Loucy (cell line): ENCODE data around the gene MAP4K1.
A peak's percentile ranks its signal among the peaks of the same experiment; 100 is the strongest.

Experiments
- H2AFZ ChIP-seq: fragments of 200-600 bp; sonication (generic); 2 replicates; pipeline ENCODE4 v1.6.0; 2016; ENCODE audit warnings: antibody characterized with exemption, mild to moderate bottlenecking, low read length, moderate library complexity
- H3F3A ChIP-seq: fragments of 200-600 bp; 2 replicates; pipeline ENCODE4 v1.6.0; 2016; ENCODE audit warnings: antibody characterized with exemption, low read depth, mild to moderate bottlenecking
- H3K27me3 ChIP-seq: fragments of 200-600 bp; sonication (generic); 2 replicates; pipeline ENCODE4 v1.6.1; 2014; ENCODE audit warnings: low read length, mild to moderate bottlenecking; ENCODE audit not compliant: insufficient read depth, poor library complexity, severe bottlenecking
- H3K36me3 ChIP-seq: fragments of 200-600 bp; sonication (generic); 2 replicates; pipeline ENCODE4 v1.6.1; 2016; ENCODE audit warnings: low read length; ENCODE audit not compliant: insufficient read depth
- H3K4me1 ChIP-seq: fragments of 200-600 bp; sonication (generic); 2 replicates; pipeline ENCODE4 v1.5.1; 2014; ENCODE audit warnings: low read length, mild to moderate bottlenecking; ENCODE audit not compliant: insufficient read depth, poor library complexity, severe bottlenecking
- H3K4me2 ChIP-seq: fragments of 200-600 bp; sonication (generic); 2 replicates; pipeline ENCODE4 v1.6.0; 2014; ENCODE audit warnings: antibody characterized with exemption, low read length, low read depth, mild to moderate bottlenecking; ENCODE audit not compliant: poor library complexity, severe bottlenecking
- H3K4me3 ChIP-seq: fragments of 200-600 bp; sonication (generic); 2 replicates; pipeline ENCODE4 v1.5.1; 2014; ENCODE audit warnings: low read length, mild to moderate bottlenecking, mixed read lengths; ENCODE audit not compliant: poor library complexity, severe bottlenecking
- H3K79me2 ChIP-seq: fragments of 200-600 bp; sonication (generic); 2 replicates; pipeline ENCODE4 v1.6.1; 2014; ENCODE audit warnings: low read length; ENCODE audit not compliant: insufficient read depth
- H3K9ac ChIP-seq: fragments of 200-600 bp; sonication (generic); 2 replicates; pipeline ENCODE4 v1.6.0; 2014; ENCODE audit warnings: mild to moderate bottlenecking, low read depth, low read length, moderate library complexity; ENCODE audit not compliant: poor library complexity, severe bottlenecking
- H3K9me2 ChIP-seq: fragments of 200-600 bp; sonication (generic); replicated peaks from 2 replicates; pipeline ENCODE4 v1.6.1; 2016; ENCODE audit warnings: low read depth, low read length, mixed read lengths
- H3K9me3 ChIP-seq: fragments of 200-600 bp; sonication (generic); 2 replicates; pipeline ENCODE4 v1.6.1; 2014; ENCODE audit warnings: mild to moderate bottlenecking, antibody characterized with exemption, low read length, low read depth; ENCODE audit not compliant: insufficient read depth
- H4K20me1 ChIP-seq: fragments of 200-600 bp; sonication (generic); 2 replicates; pipeline ENCODE4 v1.6.0; 2014; ENCODE audit warnings: antibody characterized with exemption, low read length, mild to moderate bottlenecking; ENCODE audit not compliant: insufficient read depth, poor library complexity, severe bottlenecking
- EZH2phosphoT487 ChIP-seq: fragments of 200-600 bp; IDR thresholded peaks from 2 replicates; pipeline ENCODE4 v1.6.1; 2018; ENCODE audit warnings: antibody characterized with exemption, mild to moderate bottlenecking, moderate library complexity, borderline replicate concordance
- TF ChIP-seq, protein P1 (sequence below): fragments of 200-600 bp; sonication (generic); conservative IDR thresholded peaks from 2 replicates; pipeline ENCODE4 v1.5.1; 2014; ENCODE audit warnings: mild to moderate bottlenecking, antibody characterized with exemption, low read length

Gene MAP4K1

DNA sequence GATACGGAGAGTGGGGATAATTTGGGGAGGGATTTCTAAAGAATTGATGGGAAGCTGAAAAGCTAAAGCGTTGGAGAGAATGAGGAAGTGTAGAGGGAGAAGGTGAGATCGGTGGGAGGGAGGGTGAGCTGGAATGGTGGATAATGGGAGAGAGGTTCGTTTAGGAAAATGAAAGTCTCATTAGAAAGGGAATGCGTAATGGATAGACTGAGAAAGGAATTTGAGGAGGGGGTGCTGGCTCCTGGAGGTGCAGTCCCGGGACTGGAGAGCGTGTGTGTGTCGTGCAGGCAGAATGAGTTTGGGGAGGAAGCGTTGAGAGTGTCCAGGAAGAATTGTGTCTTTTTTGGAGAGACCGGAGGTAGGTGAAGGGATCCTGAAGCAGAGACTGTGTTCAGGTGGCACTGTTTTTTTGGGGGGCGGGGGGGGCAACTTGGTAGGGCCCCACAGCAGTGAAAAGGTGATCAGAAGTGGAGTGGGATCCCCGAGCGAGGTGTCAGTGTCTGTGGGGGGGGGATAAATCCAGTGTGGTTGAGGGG lies 31.1 kb upstream of the MAP4K1 start:
- Histone ChIP-seq H2AFZ (no peak overlapping the region), H3F3A (no peaks in the 10 kb centered on the region), H3K9ac (peak overlapping the region; percentile 93), H4K20me1 (peaks cover 54% of the 10 kb centered on the region), H3K4me3 (peak overlapping the region; percentile 90), H3K36me3 (no peaks in the 10 kb centered on the region), H3K9me2 (no peaks in the 10 kb centered on the region), H3K27me3 (peaks cover 7% of the 10 kb centered on the region), H3K4me1 (peaks cover 47% of the 10 kb centered on the region), H3K9me3 (no peaks in the 10 kb centered on the region), H3K79me2 (peaks cover 64% of the 10 kb centered on the region), H3K4me2 (peak overlapping the region; percentile 98)
- TF ChIP-seq, protein P1, sequence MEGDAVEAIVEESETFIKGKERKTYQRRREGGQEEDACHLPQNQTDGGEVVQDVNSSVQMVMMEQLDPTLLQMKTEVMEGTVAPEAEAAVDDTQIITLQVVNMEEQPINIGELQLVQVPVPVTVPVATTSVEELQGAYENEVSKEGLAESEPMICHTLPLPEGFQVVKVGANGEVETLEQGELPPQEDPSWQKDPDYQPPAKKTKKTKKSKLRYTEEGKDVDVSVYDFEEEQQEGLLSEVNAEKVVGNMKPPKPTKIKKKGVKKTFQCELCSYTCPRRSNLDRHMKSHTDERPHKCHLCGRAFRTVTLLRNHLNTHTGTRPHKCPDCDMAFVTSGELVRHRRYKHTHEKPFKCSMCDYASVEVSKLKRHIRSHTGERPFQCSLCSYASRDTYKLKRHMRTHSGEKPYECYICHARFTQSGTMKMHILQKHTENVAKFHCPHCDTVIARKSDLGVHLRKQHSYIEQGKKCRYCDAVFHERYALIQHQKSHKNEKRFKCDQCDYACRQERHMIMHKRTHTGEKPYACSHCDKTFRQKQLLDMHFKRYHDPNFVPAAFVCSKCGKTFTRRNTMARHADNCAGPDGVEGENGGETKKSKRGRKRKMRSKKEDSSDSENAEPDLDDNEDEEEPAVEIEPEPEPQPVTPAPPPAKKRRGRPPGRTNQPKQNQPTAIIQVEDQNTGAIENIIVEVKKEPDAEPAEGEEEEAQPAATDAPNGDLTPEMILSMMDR: no peak
- no peak for TF ChIP-seq EZH2phosphoT487

- Histone ChIP-seq H2AFZ (no peak overlapping the region), H3K27me3 (peaks cover 7% of the 10 kb centered on the region), H3K36me3 (no peaks in the 10 kb centered on the region), H3K4me1 (peaks cover 41% of the 10 kb centered on the region), H3K9ac (peak overlapping the region; percentile 93), H3F3A (no peaks in the 10 kb centered on the region), H3K79me2 (peaks cover 57% of the 10 kb centered on the region), H3K4me3 (peak overlapping the region; percentile 90), H3K9me2 (no peaks in the 10 kb centered on the region), H3K9me3 (no peaks in the 10 kb centered on the region), H4K20me1 (peaks cover 48% of the 10 kb centered on the region), H3K4me2 (peak overlapping the region; percentile 98)
- no peak for TF ChIP-seq EZH2phosphoT487
- TF ChIP-seq, protein P1: no peak
Measured at GRCh38 chr19:38647966-38648768, 30.4 kb upstream of the MAP4K1 start.

- Histone ChIP-seq H3K9ac (peak within 1 kb of the TSS; percentile 93), H3K27me3 (peaks cover 7% of the 10 kb centered on the region), H3K4me1 (peaks cover 36% of the 10 kb centered on the region), H3K9me3 (no peaks in the 10 kb centered on the region), H2AFZ (peak within 1 kb of the TSS; percentile 85), H3K4me3 (peak within 1 kb of the TSS; percentile 90), H3F3A (no peaks in the 10 kb centered on the region), H3K79me2 (peaks cover 50% of the 10 kb centered on the region), H3K36me3 (no peaks in the 10 kb centered on the region), H3K9me2 (no peaks in the 10 kb centered on the region), H3K4me2 (peak within 1 kb of the TSS; percentile 98), H4K20me1 (peaks cover 45% of the 10 kb centered on the region)
- TF ChIP-seq, protein P1: no peak
- no peak for TF ChIP-seq EZH2phosphoT487
Measured at GRCh38 chr19:38647368-38647965, 29.7 kb upstream of the MAP4K1 start, which contains the start of gene ACTN4. Gene ACTN4, plus strand, starts transcription at chr19:38647649. Its CDS starts 97 bp downstream, at chr19:38647746.
